Right atrium auricular region (tissue), 2 donors: ENCODE results near the gene LHX4. TPM values are rescaled to one million over a fixed set of nuclear protein-coding genes. Genes with fewer than 3 reads are reported as not detected.

Experiments
- DNase-seq: peaks from one replicate; pipeline ENCODE4 v3.0.0-alpha.2; 2019; ENCODE audit warnings: low spot score
- H3K27ac ChIP-seq, 2 donors: fragments of 200-600 bp; sonication (generic); 1 replicate in 1 of 2; 2 replicates in 1 of 2; pipeline ENCODE4 v1.5.1; 2016 to 2019
- H3K27me3 ChIP-seq, 2 donors: fragments of 200-600 bp; sonication (generic); one replicate each; pipeline versions ENCODE4 v1.5.1 to v1.6.0; 2017 to 2019
- H3K36me3 ChIP-seq: fragments of 200-600 bp; sonication (generic); one replicate; pipeline ENCODE4 v1.5.1; 2016
- H3K4me1 ChIP-seq, 2 donors: fragments of 200-600 bp; sonication (generic); one replicate each; pipeline versions ENCODE4 v1.5.1 to v1.6.0; 2017 to 2019
- H3K4me3 ChIP-seq, 2 donors: fragments of 200-600 bp; sonication (generic); 1 replicate in 1 of 2; 2 replicates in 1 of 2; pipeline ENCODE4 v1.5.1; 2017 to 2019; ENCODE audit warnings: mild to moderate bottlenecking in 1 of 2, moderate library complexity in 1 of 2
- H3K9me3 ChIP-seq, 2 donors: fragments of 200-600 bp; sonication (generic); one replicate each; pipeline ENCODE4 v1.5.1; 2019
- CTCF ChIP-seq, 2 donors: fragments of 200-600 bp; sonication (generic); IDR thresholded peaks; one replicate each; pipeline ENCODE4 v1.5.1; 2019; ENCODE audit warnings: antibody characterized with exemption in 2 of 2
- total RNA-seq, 2 donors: library from RNA; depleted of rRNA; stranded (reverse); fragments of >200 nt; gene quantifications; one replicate each; pipeline ENCODE4 v1.1.0, GENCODE V29; 2016

Gene LHX4
- total RNA-seq, 2 donors from 2014 or later = not detected

GRCh38 chr1:180249725-180250498 is 19.8 kb downstream of the LHX4 start:
- Histone ChIP-seq H3K36me3 (no peaks in the 10 kb centered on the region), H3K9me3 (no peaks in the 10 kb centered on the region), H3K27me3 (no peaks in the 10 kb centered on the region), H3K27ac (no peak overlapping the region), H3K4me3 (no peak overlapping the region), H3K4me1 (no peaks in the 10 kb centered on the region)
- no peak for DNase-seq
- no peak for TF ChIP-seq CTCF (IDR thresholded peaks at IDR 0.05)

- H3K4me3 ChIP-seq = no peak overlapping the region
- H3K27me3 ChIP-seq = no peaks in the 10 kb centered on the region
- H3K36me3 ChIP-seq = no peaks in the 10 kb centered on the region
- no peak for DNase-seq
- TF ChIP-seq CTCF (IDR thresholded peaks at IDR 0.05) = no peak
- H3K9me3 ChIP-seq = no peaks in the 10 kb centered on the region
- H3K27ac ChIP-seq = no peak overlapping the region
- H3K4me1 ChIP-seq = no peaks in the 10 kb centered on the region
Measured at GRCh38 chr1:180250499-180250770, 20.4 kb downstream of the LHX4 start.

- no peak for DNase-seq
- H3K4me1 ChIP-seq = no peaks in the 10 kb centered on the region
- no peaks in the 10 kb centered on the region for H3K9me3 ChIP-seq
- no peak for TF ChIP-seq CTCF (IDR thresholded peaks at IDR 0.05)
- no peak overlapping the region for H3K4me3 ChIP-seq
- H3K27me3 ChIP-seq = no peaks in the 10 kb centered on the region
- H3K27ac ChIP-seq = no peak overlapping the region
- H3K36me3 ChIP-seq = no peaks in the 10 kb centered on the region
Measured at GRCh38 chr1:180250883-180251509, 20.9 kb downstream of the LHX4 start.

GRCh38 chr1:180251526-180252305 is 21.7 kb downstream of the LHX4 start:
- no peak for DNase-seq
- no peak for TF ChIP-seq CTCF (IDR thresholded peaks at IDR 0.05)

GRCh38 chr1:180252638-180253536 is 22.8 kb downstream of the LHX4 start:
- Histone ChIP-seq H3K27ac (no peak overlapping the region), H3K27me3 (no peaks in the 10 kb centered on the region)
- DNase-seq = peak; percentile 72

More at GRCh38 chr1:180251526-180252305, 21.7 kb downstream of the LHX4 start:
- no peaks in the 10 kb centered on the region for H3K9me3 ChIP-seq
- no peaks in the 10 kb centered on the region for H3K4me1 ChIP-seq
- H3K4me3 ChIP-seq = no peak overlapping the region
- no peaks in the 10 kb centered on the region for H3K27me3 ChIP-seq
- no peaks in the 10 kb centered on the region for H3K36me3 ChIP-seq
- H3K27ac ChIP-seq = no peak overlapping the region

More at GRCh38 chr1:180252638-180253536, 22.8 kb downstream of the LHX4 start:
- H3K4me1 ChIP-seq = no peaks in the 10 kb centered on the region
- no peak overlapping the region for H3K4me3 ChIP-seq
- no peaks in the 10 kb centered on the region for H3K9me3 ChIP-seq
- TF ChIP-seq CTCF (IDR thresholded peaks at IDR 0.05) = peak; percentile 47 to 88
- no peaks in the 10 kb centered on the region for H3K36me3 ChIP-seq
